Measurements from ENCODE around the gene CDH16. TPM values are rescaled to one million over a fixed set of nuclear protein-coding genes. Genes with fewer than 3 reads are reported as not detected.

The CDH16 gene
- total and polyA plus RNA-seq, 8 donors = not detected

DNA sequence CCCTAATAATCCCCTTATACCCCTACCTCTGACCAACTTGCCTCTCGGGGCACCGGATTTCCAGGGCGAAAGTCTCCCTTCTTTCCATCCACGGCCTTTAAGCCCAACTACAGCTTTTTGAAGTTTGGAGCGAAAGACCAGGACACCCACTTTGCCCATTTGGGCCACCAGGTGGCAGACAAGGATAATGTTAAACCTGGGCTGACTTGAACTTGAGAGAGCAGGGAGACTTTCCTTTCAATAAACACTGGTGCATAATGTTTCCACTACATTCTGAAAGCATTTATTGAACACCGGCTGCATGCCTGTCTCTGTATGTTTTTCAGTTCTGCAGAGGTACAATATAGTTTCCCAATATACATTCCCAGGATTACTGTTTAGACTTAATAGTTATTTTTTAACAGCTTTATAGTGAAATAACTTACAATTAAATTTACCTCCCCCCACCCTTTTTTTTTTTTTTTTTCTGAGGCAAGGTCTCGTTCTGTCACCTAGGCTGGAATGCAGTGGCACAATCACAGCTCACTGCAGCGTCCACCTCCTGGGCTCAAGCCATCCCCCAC lies 35.5 kb upstream of the CDH16 start:
- Histone ChIP-seq H3K27me3 (no peaks in the 10 kb centered on the region), H3K4me3 (no peak overlapping the region), H3K4me1 (no peaks in the 10 kb centered on the region), H3K27ac (no peak overlapping the region), H3K36me3 (no peaks in the 10 kb centered on the region), H3K9me3 (no peaks in the 10 kb centered on the region)
- WGBS, 2 donors = 6 to 8% methylated on average over 8 of the region's 8 CpGs
- FAIRE-seq (no peak), DNase-seq (peak; percentile 58 to 86 (median 72)), ATAC-seq (peak; percentile 75 to 98 (median 94))
- TF ChIP-seq CTCF (IDR thresholded peaks at IDR 0.05) = peak; percentile 56 to 75 (median 62)
- intact Hi-C loops (cut with DNase I) = loop anchor here in 1 of 3 donors (10.0 kb wide), 1 partner anchor 49 kb away; no protein-coding TSS in a partner anchor

- WGBS, 2 donors = 61 to 69% methylated on average over 10 of the region's 10 CpGs
- no peaks in the 10 kb centered on the region for H3K27me3 ChIP-seq
- DNase-seq (peak in 1 of 6 donors; percentile 7), ATAC-seq (peak in 1 of 4 donors; percentile 8), FAIRE-seq (no peak)
- H3K4me1 ChIP-seq = peaks cover 0 to 2% (median 0%) of the 10 kb centered on the region in 3 donors
- intact Hi-C loops (cut with DNase I) = loop anchor here in 1 of 3 donors (10.0 kb wide), 1 partner anchor 49 kb away; no protein-coding TSS in a partner anchor
- H3K4me3 ChIP-seq = no peak overlapping the region
- H3K9me3 ChIP-seq = no peaks in the 10 kb centered on the region
- no peak overlapping the region for H3K27ac ChIP-seq
- no peaks in the 10 kb centered on the region for H3K36me3 ChIP-seq
- TF ChIP-seq CTCF (IDR thresholded peaks at IDR 0.05) = no peak
Observed at GRCh38 chr16:66953462-66954096, 34.9 kb upstream of the CDH16 start.

DNA sequence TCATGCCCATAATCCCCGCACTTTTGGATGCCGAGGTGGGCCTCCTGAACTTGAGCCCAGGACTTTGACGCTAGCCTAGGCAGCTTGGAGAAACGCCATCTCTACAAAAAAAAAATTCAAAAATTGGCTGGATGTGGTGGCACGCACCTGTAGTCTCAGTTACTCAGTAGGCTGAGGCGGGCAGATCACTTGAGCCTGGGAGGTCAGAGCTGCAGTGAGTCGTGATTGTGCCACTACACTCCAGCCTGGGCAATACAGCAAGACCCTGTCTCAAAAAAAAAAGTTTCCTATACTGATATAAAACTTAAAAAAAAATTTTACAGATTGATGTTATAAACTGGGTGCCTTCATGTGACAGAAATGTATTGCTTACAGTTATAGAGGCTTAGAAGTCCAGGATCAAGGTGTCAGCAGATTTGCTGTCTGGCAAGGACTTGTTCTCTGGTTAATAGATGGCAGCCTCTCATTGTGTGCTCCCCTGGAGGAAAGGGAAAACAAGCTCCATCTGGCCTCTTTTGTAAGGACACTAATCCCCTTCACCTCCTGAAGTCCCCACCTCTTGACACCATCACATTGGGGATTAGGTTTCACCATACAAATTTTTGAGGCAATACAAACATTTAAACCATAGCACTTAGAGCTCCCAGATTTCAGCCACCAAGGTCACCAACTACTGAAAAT lies 33.9 kb upstream of the CDH16 start:
- no peak for TF ChIP-seq CTCF (IDR thresholded peaks at IDR 0.05)
- Histone ChIP-seq H3K27me3 (no peaks in the 10 kb centered on the region), H3K36me3 (no peaks in the 10 kb centered on the region), H3K4me1 (peaks cover 0 to 5% (median 0%) of the 10 kb centered on the region in 3 donors), H3K27ac (no peak overlapping the region), H3K4me3 (no peak overlapping the region), H3K9me3 (no peaks in the 10 kb centered on the region)
- ATAC-seq = no peak
- intact Hi-C loops (cut with DNase I) = loop anchor here in 1 of 3 donors (10.0 kb wide), 1 partner anchor 48 kb away; no protein-coding TSS in a partner anchor
- peak in 1 of 6 donors; percentile 8 for DNase-seq
- WGBS, 2 donors = 64 to 81% methylated on average over 7 of the region's 7 CpGs
- no peak for FAIRE-seq

GRCh38 chr16:66950971-66951790 lies 32.5 kb upstream of the CDH16 start:
- no peaks in the 10 kb centered on the region for H3K27me3 ChIP-seq
- H3K36me3 ChIP-seq = no peaks in the 10 kb centered on the region
- no peak for TF ChIP-seq CTCF (IDR thresholded peaks at IDR 0.05)
- 74 to 83% methylated on average over 4 of the region's 4 CpGs for WGBS, 2 donors
- no peak for DNase-seq
- no peak for ATAC-seq
- no peak overlapping the region for H3K27ac ChIP-seq
- H3K4me3 ChIP-seq = no peak overlapping the region
- no peak for FAIRE-seq
- no peaks in the 10 kb centered on the region for H3K9me3 ChIP-seq
- intact Hi-C loops (cut with DNase I) = loop anchor here in 1 of 3 donors (10.0 kb wide), 1 partner anchor 46 kb away; no protein-coding TSS in a partner anchor
- peaks cover 0 to 5% (median 0%) of the 10 kb centered on the region in 3 donors for H3K4me1 ChIP-seq
